Stimulated activated effector memory CD8-positive, alpha-beta T cell treated with anti-CD3 and anti-CD28 coated beads, Interleukin-12 subunit alpha, Interleukin-12 subunit beta, amount 100 ng/mL, for 72 hours (primary cell): Measurements from ENCODE around the gene PPP1R9B.

Experiments used
- ATAC-seq: fragments of 150-1000 bp; cut with Tn5 transposase; 2 replicates; pipeline ENCODE4 v1.10.0; 2021
- DNase-seq, 2 donors: peaks; one replicate each; pipeline ENCODE4 v3.0.0; 2021 to 2022; ENCODE audit warnings: low spot score in 2 of 2
- H3K27ac Mint-ChIP-seq: one replicate; pipeline ENCODE4 v1.8.0; 2022; ENCODE audit warnings: mild to moderate bottlenecking, mixed read lengths
- H3K36me3 Mint-ChIP-seq: one replicate; pipeline ENCODE4 v1.8.0; 2022; ENCODE audit warnings: mild to moderate bottlenecking, mixed read lengths
- H3K4me1 Mint-ChIP-seq: one replicate; pipeline ENCODE4 v1.8.0; 2022; ENCODE audit warnings: mixed read lengths
- H3K4me3 Mint-ChIP-seq: one replicate; pipeline ENCODE4 v1.8.0; 2022; ENCODE audit warnings: mild to moderate bottlenecking, mixed read lengths
- H3K9me3 Mint-ChIP-seq: one replicate; pipeline ENCODE4 v1.8.0; 2022; ENCODE audit warnings: mixed read lengths

The PPP1R9B gene

GRCh38 chr17:50107790-50108414 is 42.6 kb downstream of the PPP1R9B start:
- Mint-ChIP-seq H3K4me1 (no peaks in the 10 kb centered on the region), H3K27ac (no peak overlapping the region), H3K9me3 (no peaks in the 10 kb centered on the region), H3K36me3 (peaks cover 9% of the 10 kb centered on the region), H3K4me3 (no peak overlapping the region)
- DNase-seq: no peak
- no peak for ATAC-seq

DNA sequence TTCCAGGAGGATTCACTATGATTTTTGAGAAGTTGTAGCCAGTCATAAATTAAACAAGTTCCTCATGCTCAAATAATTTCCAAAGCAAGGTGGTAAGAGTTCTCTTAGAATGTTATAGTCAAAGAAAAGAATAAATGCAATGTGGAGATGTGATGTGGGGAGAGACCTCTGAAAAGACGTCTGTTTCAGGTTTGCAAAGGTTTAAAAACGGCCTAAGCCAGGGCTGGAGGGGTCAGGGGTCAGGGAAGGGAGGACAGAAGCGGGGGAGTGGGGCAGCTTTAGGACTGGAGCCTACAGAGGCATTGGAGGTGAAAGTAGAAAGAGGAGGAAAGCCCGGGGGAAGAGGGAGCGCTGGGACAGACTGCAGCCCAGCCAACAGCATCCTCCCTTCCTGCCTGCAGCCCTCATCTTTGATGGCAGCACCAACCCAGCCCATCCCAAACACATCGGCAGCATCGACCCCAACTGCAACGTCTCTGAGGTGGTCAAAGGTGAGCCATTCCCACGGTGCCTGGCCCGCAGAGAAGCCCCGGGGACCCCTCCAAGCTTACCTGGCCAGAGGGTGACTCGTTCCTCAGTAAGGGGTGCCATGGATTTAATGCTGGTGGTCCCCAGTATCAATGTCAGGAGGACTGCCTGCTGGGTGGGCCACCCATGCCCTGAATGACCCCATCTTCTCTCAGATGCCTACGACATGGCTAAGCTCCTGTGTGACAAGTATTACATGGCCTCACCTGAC is 43.9 kb downstream of the PPP1R9B start:
- no peak for DNase-seq
- no peak overlapping the region for H3K4me3 Mint-ChIP-seq
- H3K4me1 Mint-ChIP-seq: no peaks in the 10 kb centered on the region
- H3K36me3 Mint-ChIP-seq: peaks cover 9% of the 10 kb centered on the region
- no peaks in the 10 kb centered on the region for H3K9me3 Mint-ChIP-seq
- no peak for ATAC-seq
- no peak overlapping the region for H3K27ac Mint-ChIP-seq

DNA sequence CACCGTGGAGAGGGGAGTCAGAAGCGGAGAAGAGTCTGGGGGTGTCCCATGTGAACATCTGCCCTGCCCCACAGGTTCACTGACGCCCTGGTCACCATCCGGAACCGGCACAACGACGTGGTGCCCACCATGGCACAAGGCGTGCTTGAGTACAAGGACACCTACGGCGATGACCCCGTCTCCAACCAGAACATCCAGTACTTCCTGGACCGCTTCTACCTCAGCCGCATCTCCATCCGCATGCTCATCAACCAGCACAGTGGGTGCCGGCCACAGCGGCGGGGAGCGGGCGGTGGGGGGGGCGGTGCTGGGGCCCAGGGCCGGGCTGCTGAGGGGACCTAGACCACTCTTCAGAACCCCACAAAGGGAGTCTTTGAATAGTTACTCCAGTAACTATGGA is 44.7 kb downstream of the PPP1R9B start:
- no peak overlapping the region for H3K27ac Mint-ChIP-seq
- H3K36me3 Mint-ChIP-seq: peaks cover 9% of the 10 kb centered on the region
- H3K4me1 Mint-ChIP-seq: peaks cover 1% of the 10 kb centered on the region
- no peak overlapping the region for H3K4me3 Mint-ChIP-seq
- DNase-seq (no peak), ATAC-seq (no peak)
- no peaks in the 10 kb centered on the region for H3K9me3 Mint-ChIP-seq

DNA sequence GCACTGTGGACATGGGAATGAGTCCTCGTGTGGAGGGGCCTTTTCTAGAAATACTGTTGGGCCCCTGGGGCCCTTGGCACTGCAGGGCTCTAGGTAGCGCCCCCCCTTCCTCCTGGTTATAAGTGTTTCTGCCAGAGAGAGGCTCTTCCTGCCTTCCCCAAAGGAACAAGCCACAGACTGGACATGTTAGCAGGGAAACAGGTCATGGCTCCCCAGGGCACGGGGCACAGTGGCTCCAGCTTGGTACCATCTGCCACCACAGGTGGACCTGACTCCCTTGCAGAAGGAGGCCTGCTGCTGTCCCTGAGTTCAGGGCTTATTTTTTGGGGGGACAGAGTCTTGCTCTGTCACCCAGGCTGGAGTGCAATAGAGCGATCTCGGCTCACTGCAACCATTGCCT is 46.5 kb downstream of the PPP1R9B start:
- no peak for DNase-seq
- H3K4me3 Mint-ChIP-seq: no peak overlapping the region
- peak overlapping the region; percentile 39 for H3K27ac Mint-ChIP-seq
- ATAC-seq: no peak
- peaks cover 16% of the 10 kb centered on the region for H3K4me1 Mint-ChIP-seq
- peaks cover 9% of the 10 kb centered on the region for H3K36me3 Mint-ChIP-seq
- no peaks in the 10 kb centered on the region for H3K9me3 Mint-ChIP-seq

- peaks cover 16% of the 10 kb centered on the region for H3K36me3 Mint-ChIP-seq
- DNase-seq (no peak), ATAC-seq (no peak)
- no peak overlapping the region for H3K4me3 Mint-ChIP-seq
- H3K9me3 Mint-ChIP-seq: no peaks in the 10 kb centered on the region
- peak overlapping the region; percentile 39 for H3K27ac Mint-ChIP-seq
- H3K4me1 Mint-ChIP-seq: peaks cover 22% of the 10 kb centered on the region
These were observed 47.2 kb downstream of the PPP1R9B start for GRCh38 chr17:50103252-50103651.

GRCh38 chr17:50102164-50102991 is 48.1 kb downstream of the PPP1R9B start:
- ATAC-seq: no peak
- peaks cover 22% of the 10 kb centered on the region for H3K4me1 Mint-ChIP-seq

GRCh38 chr17:50101346-50102163 is 48.9 kb downstream of the PPP1R9B start:
- DNase-seq (no peak), ATAC-seq (no peak)
- no peaks in the 10 kb centered on the region for H3K9me3 Mint-ChIP-seq
- H3K4me1 Mint-ChIP-seq: peaks cover 29% of the 10 kb centered on the region
- H3K27ac Mint-ChIP-seq: no peak overlapping the region
- H3K36me3 Mint-ChIP-seq: peaks cover 17% of the 10 kb centered on the region
- H3K4me3 Mint-ChIP-seq: no peak overlapping the region

More at GRCh38 chr17:50102164-50102991, 48.1 kb downstream of the PPP1R9B start:
- Mint-ChIP-seq H3K9me3 (no peaks in the 10 kb centered on the region), H3K36me3 (peaks cover 17% of the 10 kb centered on the region), H3K4me3 (no peak overlapping the region), H3K27ac (peak overlapping the region; percentile 54)
- DNase-seq: no peak

- Mint-ChIP-seq H3K4me1 (peaks cover 35% of the 10 kb centered on the region), H3K27ac (peak overlapping the region; percentile 62), H3K4me3 (no peak overlapping the region), H3K36me3 (peaks cover 17% of the 10 kb centered on the region), H3K9me3 (no peaks in the 10 kb centered on the region)
- DNase-seq (no peak), ATAC-seq (no peak)
These were observed 49.5 kb downstream of the PPP1R9B start for GRCh38 chr17:50100921-50101345.

DNA sequence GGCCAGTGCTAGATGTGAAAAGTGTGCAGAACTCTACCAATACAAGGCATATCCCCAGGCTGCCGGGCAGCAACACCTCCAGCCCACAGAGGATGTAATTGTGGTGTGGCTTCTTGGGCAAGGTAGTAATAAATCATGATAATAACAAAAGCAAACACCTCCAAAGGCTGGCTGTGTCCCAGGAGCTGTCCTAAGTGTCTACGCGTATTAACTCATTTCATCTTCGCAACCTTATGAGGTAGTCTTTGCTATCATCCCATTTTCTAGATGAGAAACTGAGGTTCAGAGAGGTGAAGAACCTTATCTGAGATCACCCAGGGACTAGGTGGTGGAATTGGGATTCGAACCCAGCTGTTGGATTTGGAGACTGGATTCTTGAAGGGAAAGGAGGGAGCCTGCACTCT is 50.0 kb downstream of the PPP1R9B start:
- H3K4me3 Mint-ChIP-seq: no peak overlapping the region
- H3K9me3 Mint-ChIP-seq: no peaks in the 10 kb centered on the region
- DNase-seq (no peak), ATAC-seq (no peak)
- H3K36me3 Mint-ChIP-seq: peaks cover 14% of the 10 kb centered on the region
- H3K27ac Mint-ChIP-seq: peak overlapping the region; percentile 62
- H3K4me1 Mint-ChIP-seq: peaks cover 40% of the 10 kb centered on the region

DNA sequence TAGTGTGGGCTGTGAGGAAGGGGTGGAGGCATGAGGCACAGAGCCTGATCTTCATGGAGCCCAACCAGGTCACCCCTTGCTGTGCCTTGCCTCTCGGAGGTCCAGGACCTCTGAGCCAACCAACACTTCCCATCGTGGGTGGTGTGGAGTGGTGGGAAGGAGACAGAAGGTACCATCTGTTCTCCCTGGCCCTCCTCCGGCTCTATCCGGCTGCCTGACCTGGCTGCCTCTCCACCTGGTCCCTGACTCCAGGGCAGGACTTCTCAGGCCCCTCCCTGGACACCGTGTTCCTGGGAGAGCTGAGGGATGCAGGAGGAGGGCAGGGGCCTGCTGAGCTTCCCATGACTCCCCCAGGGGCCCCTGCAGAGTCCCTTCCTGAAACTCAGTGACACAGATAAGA is 51.5 kb downstream of the PPP1R9B start:
- H3K4me3 Mint-ChIP-seq: no peak overlapping the region
- no peak for ATAC-seq
- peaks cover 54% of the 10 kb centered on the region for H3K4me1 Mint-ChIP-seq
- H3K9me3 Mint-ChIP-seq: no peaks in the 10 kb centered on the region
- peaks cover 22% of the 10 kb centered on the region for H3K36me3 Mint-ChIP-seq
- peak overlapping the region; percentile 62 for H3K27ac Mint-ChIP-seq
- DNase-seq: no peak

- peaks cover 54% of the 10 kb centered on the region for H3K4me1 Mint-ChIP-seq
- no peaks in the 10 kb centered on the region for H3K9me3 Mint-ChIP-seq
- no peak for DNase-seq
- H3K36me3 Mint-ChIP-seq: peaks cover 22% of the 10 kb centered on the region
- no peak overlapping the region for H3K4me3 Mint-ChIP-seq
- peak overlapping the region; percentile 62 for H3K27ac Mint-ChIP-seq
- no peak for ATAC-seq
These were observed 51.9 kb downstream of the PPP1R9B start for GRCh38 chr17:50098583-50098982.

- ATAC-seq (no peak), DNase-seq (no peak)
- peaks cover 59% of the 10 kb centered on the region for H3K4me1 Mint-ChIP-seq
- no peak overlapping the region for H3K4me3 Mint-ChIP-seq
- H3K36me3 Mint-ChIP-seq: peaks cover 22% of the 10 kb centered on the region
- H3K9me3 Mint-ChIP-seq: no peaks in the 10 kb centered on the region
- peak overlapping the region; percentile 62 for H3K27ac Mint-ChIP-seq
These were observed 52.6 kb downstream of the PPP1R9B start for GRCh38 chr17:50097926-50098325.

- H3K36me3 Mint-ChIP-seq: peaks cover 22% of the 10 kb centered on the region
These were observed 53.0 kb downstream of the PPP1R9B start for GRCh38 chr17:50097455-50097854.

DNA sequence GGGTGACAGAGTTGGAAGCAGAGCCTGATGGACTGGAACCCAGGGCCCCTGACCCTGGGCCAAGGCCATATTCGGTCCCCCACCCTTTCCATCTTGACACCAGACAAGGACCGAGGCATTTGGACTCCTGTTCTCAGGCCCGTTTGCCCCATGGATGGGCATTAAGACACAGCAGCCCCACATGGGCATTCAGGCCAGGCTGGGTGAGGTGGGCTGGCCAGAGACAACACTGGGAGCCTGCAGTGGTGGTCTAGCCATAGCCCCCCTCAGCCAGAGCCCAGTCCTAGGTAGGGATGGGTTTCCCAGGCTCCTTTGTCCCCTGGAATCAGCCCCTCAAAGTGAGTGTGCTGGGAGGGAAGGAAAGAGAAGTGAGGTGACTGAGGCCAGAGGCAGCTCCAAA is 53.7 kb downstream of the PPP1R9B start:
- no peak overlapping the region for H3K27ac Mint-ChIP-seq
- H3K9me3 Mint-ChIP-seq: no peaks in the 10 kb centered on the region

More at GRCh38 chr17:50097455-50097854, 53.0 kb downstream of the PPP1R9B start:
- H3K9me3 Mint-ChIP-seq: no peaks in the 10 kb centered on the region
- H3K4me1 Mint-ChIP-seq: peaks cover 59% of the 10 kb centered on the region
- ATAC-seq (no peak), DNase-seq (no peak)
- H3K27ac Mint-ChIP-seq: no peak overlapping the region
- H3K4me3 Mint-ChIP-seq: no peak overlapping the region

DNA sequence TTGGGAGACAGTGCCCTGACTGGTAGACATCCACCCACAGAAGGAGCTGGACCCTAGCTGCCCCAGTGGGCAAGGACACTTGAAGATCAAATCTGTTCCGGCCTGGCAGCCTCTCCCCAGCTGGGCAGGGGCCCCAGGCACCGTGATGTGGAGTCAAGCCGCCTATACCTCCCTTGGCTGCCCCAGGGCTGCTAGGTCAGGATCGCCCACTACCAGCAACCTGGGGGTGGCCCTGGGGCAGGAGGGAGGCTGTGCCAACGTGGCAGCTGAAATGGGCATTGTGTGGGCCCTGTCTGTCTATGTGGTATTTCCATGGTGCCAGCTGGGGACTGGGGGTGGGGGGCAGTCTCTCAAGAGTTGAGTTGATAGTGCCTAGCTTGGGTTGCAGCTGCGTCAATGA is 54.4 kb downstream of the PPP1R9B start:
- Mint-ChIP-seq H3K36me3 (peaks cover 22% of the 10 kb centered on the region), H3K4me3 (peak overlapping the region; percentile 90), H3K4me1 (peaks cover 59% of the 10 kb centered on the region), H3K9me3 (no peaks in the 10 kb centered on the region), H3K27ac (peak overlapping the region; percentile 94)
- DNase-seq (no peak), ATAC-seq (no peak)

More for the DNA sequence above, 53.7 kb downstream of the PPP1R9B start:
- peak overlapping the region; percentile 90 for H3K4me3 Mint-ChIP-seq
- no peak for DNase-seq
- peaks cover 59% of the 10 kb centered on the region for H3K4me1 Mint-ChIP-seq
- H3K36me3 Mint-ChIP-seq: peaks cover 22% of the 10 kb centered on the region
- ATAC-seq: no peak
